Measurements from ENCODE around the gene MYL7.

DNA sequence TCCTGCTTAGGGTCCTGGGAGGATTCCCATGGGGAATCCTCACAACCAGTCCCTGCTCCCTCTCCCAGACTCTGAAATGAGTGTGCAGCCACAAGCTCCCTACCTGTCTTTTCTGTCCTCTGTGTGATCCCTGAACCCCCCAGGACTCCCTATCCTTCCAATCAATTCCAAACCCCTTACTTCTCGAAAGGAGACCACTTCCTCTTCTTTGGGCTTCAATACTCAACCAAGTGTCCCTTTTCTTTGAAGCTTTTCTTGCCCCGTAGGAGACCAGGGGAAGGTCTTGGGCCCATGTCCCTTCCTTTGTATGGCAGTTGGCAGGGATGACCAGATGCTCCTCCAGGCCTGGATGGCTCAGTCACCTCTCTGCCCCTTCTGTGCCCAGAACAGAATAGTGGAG is 35.3 kb downstream of the MYL7 start:
- TF ChIP-seq CTCF (IDR thresholded peaks at IDR 0.05) (no peak), POLR2A (IDR thresholded peaks at IDR 0.05) (no peak)
